GM18868 (cell line): ENCODE results near the gene RYR3.
A peak's percentile ranks its signal among the peaks of the same experiment; 100 is the strongest.

Experiments
- ATAC-seq: cut with Tn5 transposase; IDR thresholded peaks from one replicate; pipeline ENCODE4 v1.9.1; 2021; ENCODE audit warnings: mild to moderate bottlenecking, moderate library complexity; ENCODE audit not compliant: unreplicated experiment

RYR3 gene

GRCh38 chr15:33858836-33859235, 548.1 kb downstream of the RYR3 start:
- ATAC-seq: no peak

GRCh38 chr15:33859992-33860545, 549.3 kb downstream of the RYR3 start:
- no peak for ATAC-seq

- no peak for ATAC-seq
Observed at GRCh38 chr15:33860754-33861153, 550.0 kb downstream of the RYR3 start.

- ATAC-seq: no peak
Observed at GRCh38 chr15:33864360-33865075, 553.8 kb downstream of the RYR3 start.

GRCh38 chr15:33865416-33865815, 554.6 kb downstream of the RYR3 start:
- no peak for ATAC-seq

GRCh38 chr15:33866101-33866737, 555.5 kb downstream of the RYR3 start:
- ATAC-seq: no peak

- no peak for ATAC-seq
Observed at GRCh38 chr15:33871980-33872379, 561.2 kb downstream of the RYR3 start.

GRCh38 chr15:33872416-33873106, 561.8 kb downstream of the RYR3 start:
- no peak for ATAC-seq

GRCh38 chr15:33874156-33874555, 563.4 kb downstream of the RYR3 start:
- ATAC-seq: no peak

GRCh38 chr15:33882921-33883320, 572.2 kb downstream of the RYR3 start:
- ATAC-seq: no peak

GRCh38 chr15:33888176-33888575, 577.4 kb downstream of the RYR3 start:
- no peak for ATAC-seq

- ATAC-seq: peak; percentile 64
Observed at GRCh38 chr15:33894193-33894592, 583.4 kb downstream of the RYR3 start.

- no peak for ATAC-seq
Observed at GRCh38 chr15:33902043-33902442, 591.3 kb downstream of the RYR3 start.

GRCh38 chr15:33903661-33904060, 592.9 kb downstream of the RYR3 start:
- ATAC-seq: no peak

GRCh38 chr15:33907326-33907725, 596.6 kb downstream of the RYR3 start:
- ATAC-seq: no peak

- no peak for ATAC-seq
Observed at GRCh38 chr15:33908406-33908805, 597.6 kb downstream of the RYR3 start.

GRCh38 chr15:33910741-33911140, 600.0 kb downstream of the RYR3 start:
- no peak for ATAC-seq

GRCh38 chr15:33912326-33912725, 601.6 kb downstream of the RYR3 start:
- ATAC-seq: no peak

- no peak for ATAC-seq
Observed at GRCh38 chr15:33913459-33913858, 602.7 kb downstream of the RYR3 start.
